HG03045 (cell line): ENCODE results near the gene UNC5A.

Experiments used
- ATAC-seq: cut with Tn5 transposase; IDR thresholded peaks from one replicate; pipeline ENCODE4 v1.9.1; 2021; ENCODE audit warnings: mild to moderate bottlenecking, moderate library complexity; ENCODE audit not compliant: unreplicated experiment

Gene UNC5A

DNA sequence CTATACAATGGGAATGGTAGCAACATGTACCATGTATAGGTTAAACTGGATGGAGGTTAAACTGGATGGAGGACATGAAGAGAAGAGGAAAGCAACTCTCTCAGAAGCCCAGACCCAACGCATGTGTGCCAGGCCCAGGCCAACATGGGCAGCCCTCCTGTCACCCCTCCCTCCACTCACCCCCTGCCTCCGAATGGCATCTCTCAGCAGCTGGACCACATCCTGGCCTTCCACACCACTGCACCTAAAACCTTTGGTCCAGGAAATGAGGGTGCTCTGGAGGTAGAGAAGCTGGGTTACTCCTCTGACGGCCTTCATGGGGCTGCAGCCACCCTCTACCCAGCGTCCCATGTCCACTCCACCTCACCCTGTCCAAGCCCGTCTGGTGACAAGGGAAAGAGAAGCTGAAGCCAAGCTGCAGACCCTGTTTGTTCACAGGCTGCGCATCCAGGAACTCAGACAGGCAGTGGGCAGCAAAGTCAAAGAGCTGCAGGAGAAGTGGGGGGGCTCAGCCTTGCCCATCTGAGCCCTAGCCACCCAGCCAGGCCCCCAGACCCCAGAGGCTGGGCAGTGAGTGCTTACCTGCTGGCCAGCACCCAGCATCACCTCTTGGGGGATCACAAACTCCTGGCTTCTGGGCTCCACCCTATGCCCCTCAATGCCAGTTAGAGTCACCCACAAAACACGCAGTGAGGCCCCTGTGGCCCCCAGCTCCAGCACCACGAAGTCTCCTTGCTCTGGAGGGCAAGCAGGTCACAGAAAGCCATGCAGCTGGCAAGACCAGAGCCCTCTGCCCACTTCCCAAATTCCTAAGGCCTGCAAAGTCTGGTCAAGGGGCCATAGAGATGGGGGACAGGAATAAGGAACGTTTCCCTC, 80.3 kb downstream of the UNC5A start:
- no peak for ATAC-seq

DNA sequence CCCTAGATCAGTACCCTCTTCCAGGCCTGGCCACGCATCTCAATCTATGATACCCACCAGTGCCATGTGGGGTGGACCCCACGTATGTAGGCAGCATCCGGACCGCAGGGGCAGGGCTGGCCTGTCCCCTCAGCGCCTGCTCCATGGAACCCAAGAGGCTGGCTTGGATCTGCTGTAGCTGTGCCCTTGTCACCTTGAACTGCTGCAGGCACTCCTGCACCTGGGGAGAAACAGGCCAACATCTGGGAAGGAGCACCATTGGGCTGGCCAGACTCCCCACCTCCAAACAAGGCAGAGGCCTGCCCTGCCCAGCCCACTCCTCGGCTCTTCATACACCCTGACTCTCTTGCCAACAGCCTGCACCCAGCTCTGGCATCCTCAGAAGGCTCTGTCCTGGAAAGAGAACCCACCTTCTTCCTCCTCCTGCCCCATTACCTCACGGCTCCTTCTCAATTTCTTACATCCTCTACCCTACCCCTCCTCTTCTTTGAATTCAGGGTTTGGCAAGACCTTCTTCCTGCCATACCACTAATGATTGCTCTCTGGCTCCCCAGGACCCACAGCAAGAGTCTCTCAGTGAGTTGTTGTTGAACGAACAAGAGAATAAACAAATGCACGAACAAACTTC, 81.1 kb downstream of the UNC5A start:
- ATAC-seq, result no peak

DNA sequence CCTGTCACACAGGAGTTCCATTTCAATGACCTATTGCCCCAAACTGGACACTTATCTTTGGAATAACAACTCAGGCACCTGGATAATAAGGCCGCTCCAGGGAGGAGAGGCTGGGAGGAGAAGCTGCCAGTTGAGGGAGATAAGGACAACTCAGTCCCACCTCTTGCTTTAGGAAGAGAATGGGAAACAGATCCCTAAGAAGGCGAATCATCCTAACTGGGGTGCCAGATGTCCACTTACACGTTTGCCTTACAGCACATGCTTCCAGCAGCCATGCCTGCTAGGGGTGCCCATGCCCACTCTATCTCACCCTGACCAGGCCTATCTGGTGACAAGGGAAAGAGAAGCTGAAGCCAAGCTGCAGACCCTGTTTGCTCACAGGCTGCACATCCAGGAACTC, 82.3 kb downstream of the UNC5A start:
- no peak for ATAC-seq

DNA sequence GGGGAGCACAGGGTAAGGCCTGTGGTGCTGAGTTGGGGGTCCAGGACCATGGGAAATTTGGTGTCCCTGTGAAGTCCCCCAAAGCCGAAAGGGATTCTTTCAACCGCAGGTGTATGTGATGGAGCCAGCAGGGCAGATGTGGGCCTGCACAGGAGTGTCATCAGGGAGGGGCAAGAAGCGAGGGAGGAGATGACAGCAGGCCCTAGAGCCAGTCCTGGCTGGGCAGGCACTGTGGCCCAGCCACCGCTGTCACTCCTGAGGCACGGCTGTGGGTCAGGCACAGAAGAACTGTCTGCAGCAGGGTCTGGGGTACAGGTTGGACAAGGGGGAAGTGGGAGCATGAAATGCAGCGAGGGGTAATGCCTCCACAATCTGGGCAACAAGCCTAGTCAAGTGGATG, 83.9 kb downstream of the UNC5A start:
- ATAC-seq, result no peak

DNA sequence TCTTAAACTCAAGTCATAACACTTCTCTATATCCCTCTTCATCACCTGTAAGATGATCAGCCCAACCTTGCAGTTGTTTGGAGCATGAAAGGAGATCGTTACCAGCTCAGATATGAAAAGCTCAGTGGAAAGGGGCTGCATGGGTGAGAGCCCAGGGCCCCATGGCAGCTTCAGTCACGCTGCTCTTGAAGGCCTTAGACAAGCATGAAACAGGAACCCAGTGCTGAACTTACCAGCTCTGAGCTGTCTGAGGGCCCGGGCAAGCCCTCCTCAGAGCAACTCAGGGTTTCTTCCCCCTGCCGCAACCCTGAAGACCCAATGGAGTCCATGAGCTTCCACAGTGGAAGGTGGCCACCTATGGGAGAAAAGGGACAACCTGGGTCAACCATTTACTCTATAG, 85.5 kb downstream of the UNC5A start:
- ATAC-seq, result no peak

DNA sequence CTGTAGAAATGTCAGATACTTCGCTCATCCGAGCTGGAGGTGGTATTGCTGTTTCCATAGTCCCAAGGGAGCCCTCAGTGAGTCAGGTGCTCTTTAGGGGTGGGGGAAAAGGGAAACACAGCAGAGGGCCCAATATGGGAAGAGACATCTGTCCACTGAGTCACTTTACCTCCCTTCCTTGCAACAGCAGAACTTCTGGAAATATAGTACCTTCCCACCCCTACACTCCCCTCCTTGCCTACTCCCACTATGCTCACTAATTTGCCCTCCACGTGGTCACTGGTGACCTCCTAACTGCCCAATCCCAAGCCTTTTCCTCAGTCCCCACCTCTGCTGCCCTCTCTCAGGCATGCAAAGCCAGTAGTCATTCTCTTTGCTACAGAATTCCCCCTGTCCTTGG, 86.9 kb downstream of the UNC5A start:
- no peak for ATAC-seq

DNA sequence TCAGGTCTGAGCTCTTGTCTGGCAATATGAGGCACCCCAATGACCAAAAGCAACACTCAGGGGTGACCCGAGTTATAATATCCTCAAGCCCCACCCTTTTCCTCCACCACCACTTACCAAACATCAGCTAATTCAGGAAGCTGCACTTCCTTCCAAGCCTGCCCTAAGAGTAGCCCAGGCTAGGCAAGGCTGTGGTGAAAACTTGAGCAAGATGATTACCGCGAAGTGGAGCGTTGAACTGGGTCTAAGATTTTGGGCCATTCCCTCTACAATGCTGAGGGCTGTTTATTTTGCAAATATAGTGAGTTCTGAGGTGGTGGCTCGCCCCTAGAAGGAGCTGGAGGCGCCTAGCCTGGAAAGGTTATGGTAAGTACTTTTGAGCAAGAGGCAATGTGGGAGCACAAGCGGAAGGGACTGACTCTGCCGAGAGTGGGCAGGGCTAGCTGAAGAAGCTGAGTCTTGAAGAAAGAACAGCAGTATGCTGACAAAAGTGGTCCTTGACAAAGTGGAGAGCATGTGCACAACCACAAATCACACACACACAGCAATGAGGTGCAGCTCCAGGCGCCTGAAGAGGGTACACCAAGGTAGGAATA, 89.0 kb downstream of the UNC5A start, which contains the start of gene HK3:
TSS of gene HK3 (minus strand) at position 51 of the 596 bp plus-strand sequence. CDS start 3,187 bp downstream, outside the sequence.
- ATAC-seq, result no peak

DNA sequence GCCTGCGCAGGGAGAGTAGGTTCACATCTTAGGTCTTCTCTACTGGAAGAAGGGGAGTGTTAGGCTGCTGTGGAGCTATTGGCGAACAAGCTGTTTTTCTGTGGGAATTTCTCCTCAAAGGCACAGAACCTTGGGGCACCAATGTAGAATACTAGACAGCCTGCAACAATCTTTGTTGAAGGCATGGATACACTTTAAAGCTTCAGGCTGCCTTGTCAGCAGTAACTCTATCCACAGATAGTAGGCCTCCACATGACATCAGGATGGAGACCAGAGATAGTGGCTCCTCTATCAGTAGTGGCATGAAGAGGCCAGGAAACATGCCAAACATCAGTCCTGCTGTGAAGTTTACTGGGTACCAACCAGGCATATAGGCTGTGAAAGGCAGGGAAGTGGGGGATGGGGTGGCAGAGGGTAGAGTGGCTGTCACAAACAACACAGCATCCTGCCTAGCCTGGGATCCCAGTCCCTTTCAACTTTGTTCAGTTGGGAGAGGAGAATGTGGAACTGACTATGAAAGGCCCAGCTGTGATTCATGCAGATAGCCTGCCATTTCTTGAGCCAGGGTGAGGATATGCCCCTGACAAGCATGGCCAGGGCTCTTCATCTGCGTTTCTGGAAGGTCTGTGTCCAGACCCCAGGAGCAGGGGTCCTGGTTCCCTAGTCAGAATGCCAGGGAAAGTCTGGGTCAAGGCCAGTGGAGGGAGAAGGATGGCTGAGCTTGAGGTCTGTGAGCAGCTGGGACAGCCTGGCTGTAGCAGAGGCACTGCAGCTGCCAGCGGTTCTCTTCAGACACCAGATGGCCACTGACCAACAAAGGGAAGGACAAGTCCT, 89.8 kb downstream of the UNC5A start:
- no peak for ATAC-seq

DNA sequence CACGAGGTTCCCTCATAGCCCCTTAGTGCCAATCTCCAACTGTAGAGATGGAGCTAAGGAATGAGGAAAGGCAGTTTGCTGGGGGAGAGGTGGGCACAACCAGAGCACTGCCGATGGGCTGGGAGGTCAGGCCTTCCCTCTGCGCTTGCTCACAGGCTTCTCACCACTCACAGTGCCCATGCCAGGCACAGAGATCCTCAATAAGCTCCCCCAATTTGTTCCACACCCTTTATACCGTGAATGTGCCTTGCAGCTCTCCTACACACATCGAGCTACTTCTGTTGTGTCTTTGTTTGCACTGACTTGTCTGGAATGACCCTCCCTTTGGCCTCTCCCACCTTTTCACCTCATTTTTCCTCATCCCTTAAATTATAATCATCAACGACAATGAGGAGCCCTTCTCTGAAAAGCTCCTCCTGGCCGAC, 90.4 kb downstream of the UNC5A start:
- ATAC-seq, result no peak

DNA sequence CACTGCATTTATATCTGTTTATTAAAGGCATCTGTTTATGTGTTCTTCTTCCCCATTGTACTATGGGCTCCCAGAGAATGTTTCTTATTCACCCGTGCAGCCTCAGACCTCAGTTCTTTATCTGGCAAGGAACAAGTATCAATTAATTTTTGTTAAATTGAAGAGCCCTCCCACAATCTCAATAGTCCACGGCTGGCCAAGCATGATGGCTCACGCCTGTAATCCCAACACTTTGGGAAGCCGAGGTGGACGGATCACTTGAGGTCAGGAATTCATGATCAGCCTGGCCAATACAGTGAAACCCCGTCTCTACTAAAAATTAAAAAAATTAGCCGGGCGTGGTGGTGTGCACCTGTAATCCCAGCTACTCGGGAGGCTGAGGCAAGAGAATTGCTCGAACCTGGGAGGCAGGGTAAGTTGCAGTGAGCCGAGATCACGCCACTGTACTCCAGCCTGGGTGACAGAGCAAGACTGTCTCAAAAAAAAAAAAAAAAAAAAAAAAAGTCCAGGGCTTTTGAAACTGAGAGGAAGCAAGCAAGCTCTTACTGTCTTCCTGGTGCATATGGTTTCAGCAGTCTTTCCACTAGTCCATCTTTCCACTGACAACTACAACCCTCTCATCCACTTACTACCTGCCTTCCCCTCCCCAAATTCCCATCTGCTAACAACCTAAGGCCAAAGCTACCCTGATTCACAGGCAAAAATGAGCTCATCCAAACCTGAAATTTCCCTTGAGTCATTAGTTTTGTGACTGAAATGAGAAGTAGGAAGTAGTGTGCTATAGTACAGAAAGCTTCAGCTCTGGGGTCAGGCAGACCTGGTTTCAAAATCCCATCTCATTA, 91.1 kb downstream of the UNC5A start:
- ATAC-seq, result peak; percentile 65

DNA sequence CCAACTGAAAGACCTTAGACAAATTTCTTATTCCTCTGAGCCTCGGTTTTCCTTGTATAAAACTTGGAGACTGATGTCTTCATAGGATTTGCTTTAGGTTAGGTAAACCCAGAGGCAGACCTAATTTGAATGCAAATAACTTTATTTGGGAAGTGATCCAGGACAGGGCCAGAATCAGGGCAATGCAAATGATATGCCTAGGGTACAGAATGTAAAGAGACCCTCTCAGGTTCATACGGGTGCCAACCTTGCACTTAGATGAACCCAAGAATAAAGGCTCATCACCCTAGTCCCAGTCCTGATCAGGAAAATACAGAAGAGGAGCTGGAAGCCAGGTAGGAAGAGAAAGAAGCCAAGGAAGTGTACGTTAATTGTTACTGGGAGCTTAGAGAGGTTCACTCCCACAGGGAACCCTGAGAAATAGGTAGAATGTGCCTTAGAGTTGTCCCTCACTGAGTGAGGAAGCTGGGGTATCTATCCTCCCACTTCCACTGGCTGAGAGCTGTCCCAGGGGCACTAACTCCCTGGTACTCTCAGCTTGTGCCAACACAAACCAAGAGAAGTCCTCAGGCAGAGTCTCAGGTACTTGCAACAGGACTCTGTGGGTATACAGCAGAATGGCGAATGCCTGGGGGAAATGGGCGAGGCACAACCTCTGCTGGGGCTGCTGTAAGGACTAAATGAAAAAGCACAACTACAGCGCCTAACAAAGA, 91.9 kb downstream of the UNC5A start:
- ATAC-seq, result no peak

DNA sequence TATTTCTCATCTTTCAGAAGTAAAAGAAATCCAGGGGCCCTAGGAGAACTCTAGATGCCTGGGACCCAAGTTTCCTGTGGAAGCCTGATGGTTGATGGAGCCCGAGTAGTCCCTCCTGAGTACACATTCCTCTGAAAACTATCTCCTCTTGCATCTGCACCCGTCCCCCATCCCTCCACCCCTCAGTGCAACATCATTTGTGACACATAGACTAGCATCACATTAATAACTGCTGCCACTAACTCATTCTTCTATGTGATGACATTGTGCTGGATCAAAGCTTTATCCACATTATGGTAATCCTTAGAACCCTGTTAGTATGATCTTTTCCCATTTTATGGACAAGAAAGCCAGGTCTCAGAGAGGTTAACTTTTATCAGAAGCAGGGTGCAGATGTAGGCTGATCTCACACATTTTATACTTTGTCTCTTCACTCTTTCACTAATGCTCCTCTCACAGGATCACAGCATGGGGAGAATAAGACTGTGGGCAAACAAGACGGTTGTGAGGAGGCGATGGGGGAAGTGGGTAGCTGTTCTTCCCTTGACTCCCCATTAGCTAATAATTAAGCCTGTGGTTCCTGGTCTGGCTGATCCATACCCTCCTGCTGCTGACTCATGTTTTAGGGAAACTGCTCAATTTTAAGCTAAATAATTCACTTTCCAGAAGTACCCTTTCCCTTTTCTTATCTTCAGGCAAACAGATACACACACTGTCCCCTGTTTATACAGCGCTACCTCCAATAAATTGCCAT, 92.7 kb downstream of the UNC5A start:
- ATAC-seq, result no peak

DNA sequence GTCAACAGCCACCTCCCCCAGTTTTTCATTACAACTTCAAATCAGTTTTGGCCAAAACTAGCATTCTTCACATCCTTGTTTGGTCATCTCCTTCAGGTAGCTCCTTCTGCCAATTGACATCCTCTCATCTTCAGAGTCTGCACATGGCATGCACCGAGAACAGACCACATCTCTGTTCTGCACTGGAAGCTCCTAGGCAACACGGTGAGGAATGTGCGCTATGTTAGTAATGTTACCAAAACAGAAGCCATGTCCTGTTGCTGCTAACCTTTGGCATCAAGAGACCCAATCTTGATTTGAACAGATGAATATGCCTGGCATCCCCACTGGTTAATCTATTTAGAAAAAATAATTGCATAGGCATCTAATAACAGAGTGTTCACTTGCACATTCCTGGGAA, 93.9 kb downstream of the UNC5A start:
- ATAC-seq, result no peak

DNA sequence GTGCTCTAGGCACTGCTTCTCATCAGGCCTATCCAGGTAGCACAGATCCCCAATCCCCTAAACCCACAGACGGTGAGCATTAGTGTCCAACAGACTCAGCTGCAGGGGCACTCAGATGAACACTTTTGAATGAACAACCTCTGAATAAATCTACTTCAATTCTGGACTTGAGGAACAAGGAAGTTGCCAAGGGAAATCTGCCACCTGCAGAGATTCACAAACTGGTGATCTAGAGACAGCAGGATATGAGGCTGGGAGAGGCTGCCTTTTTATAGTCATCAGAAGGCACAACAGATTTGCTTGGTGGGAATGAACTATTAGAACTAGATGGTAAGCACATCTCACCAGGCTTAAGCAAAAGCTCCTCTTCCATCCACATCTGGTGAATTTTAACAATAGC, 95.8 kb downstream of the UNC5A start:
- no peak for ATAC-seq

DNA sequence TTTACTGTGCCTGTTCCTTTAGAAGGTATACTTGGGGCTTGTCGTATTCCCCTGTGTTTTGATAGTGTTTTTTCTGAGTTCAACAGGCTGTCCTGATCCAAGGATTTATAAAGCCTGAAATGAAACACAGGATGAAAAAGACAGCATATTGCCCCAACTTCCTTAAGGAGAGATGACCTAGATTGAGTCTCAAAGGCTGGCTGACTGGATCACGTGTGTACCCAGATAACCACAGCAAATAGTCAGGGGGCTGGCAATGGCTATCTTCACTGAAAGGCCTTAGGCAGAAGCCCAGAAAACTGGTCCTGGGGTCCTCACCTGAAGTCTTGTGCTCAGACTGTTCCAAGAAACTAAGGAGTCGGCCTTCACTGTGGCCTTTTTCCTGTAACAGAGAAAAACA, 96.4 kb downstream of the UNC5A start:
- no peak for ATAC-seq

DNA sequence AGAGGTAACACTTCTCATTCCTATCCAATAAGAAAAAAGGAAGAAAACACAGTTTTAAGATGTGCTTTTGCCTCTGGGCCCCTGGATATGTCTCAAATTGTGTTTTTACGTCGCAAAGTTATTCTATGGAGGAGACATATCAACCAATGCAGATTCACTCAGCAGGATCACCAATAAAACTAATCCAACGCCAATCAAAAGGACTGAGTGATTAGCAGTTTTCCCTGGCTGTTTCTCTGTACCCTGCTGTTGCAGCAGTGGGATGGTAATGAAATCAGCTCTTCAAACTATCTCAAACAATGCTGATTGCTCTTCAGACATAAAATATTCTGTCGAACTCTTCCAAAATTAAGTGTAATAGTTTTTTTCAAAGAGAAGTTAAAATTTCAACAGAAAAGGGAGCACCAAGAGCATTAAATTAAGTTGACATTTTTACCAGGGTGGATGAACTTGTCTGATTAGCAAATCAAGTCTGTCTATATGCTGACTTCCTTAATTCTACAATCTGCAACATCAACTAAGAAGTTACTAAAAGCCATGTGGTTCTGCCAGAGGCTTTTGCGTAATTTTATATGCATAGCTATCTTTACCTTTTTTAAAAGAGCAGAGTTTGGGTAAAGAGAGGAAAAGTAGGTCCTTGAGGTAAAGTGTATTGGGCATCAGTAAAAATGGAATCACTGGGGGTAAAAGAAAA, 98.5 kb downstream of the UNC5A start:
- ATAC-seq, result no peak

DNA sequence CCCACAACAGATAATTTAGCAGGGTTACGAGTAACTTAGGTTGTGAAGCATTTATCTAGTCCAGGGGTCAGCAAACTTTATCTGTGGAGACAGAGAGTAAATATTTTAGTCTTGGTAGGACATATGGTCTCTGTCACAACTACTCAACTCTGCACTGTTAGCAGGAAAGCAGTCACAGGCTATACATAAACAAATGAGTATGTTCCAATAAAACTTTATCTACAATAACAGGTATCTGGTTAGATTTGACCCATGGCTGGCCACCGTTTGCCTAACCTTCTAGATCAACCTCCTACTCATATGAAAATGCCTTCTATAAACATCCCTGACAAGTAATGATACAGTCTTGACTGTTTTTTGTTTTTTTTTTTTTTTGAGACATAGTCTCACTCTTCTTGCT, 101.8 kb downstream of the UNC5A start:
- no peak for ATAC-seq

DNA sequence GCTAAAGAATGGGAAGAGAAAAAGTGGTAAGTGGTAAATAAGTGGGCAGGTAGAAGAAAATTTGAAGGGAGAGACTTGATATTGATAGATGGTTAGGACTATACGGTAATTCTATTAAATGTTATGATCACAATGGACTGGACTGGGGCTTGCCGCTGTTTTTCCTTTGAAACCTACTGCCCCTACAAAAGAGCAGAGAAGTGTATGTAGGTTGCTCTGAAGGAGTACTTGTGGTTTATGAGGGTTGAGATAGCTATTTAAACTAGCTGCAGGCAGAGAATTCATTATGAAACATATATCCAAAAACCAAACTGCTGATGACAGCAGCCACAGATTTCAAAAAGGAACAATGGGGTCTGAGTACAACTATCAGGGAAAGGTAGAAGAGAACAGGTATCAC, 105.5 kb downstream of the UNC5A start:
- ATAC-seq, result no peak
